Left kidney (tissue), 2 donors: ENCODE measurements around the gene RPS5. TPM values are rescaled to one million over a fixed set of nuclear protein-coding genes. Genes with fewer than 3 reads are reported as not detected.
"Not testable (repeated sequence)": the region's sequence is repeated elsewhere in the genome, so short reads cannot be mapped to it uniquely, and the experiment has no call there.

Source experiments
- DNase-seq: peaks from one replicate; pipeline ENCODE4 v3.0.0-alpha.2; 2013
- polyA plus RNA-seq: library from polyadenylated mRNA; unstranded; fragments of 120-200 nt; gene quantifications from one replicate; pipeline ENCODE4 v1.2.1, GENCODE V29; 2013; ENCODE audit not compliant: insufficient read length

The RPS5 gene
- polyA plus RNA-seq, 1 donor: 819 TPM

DNA sequence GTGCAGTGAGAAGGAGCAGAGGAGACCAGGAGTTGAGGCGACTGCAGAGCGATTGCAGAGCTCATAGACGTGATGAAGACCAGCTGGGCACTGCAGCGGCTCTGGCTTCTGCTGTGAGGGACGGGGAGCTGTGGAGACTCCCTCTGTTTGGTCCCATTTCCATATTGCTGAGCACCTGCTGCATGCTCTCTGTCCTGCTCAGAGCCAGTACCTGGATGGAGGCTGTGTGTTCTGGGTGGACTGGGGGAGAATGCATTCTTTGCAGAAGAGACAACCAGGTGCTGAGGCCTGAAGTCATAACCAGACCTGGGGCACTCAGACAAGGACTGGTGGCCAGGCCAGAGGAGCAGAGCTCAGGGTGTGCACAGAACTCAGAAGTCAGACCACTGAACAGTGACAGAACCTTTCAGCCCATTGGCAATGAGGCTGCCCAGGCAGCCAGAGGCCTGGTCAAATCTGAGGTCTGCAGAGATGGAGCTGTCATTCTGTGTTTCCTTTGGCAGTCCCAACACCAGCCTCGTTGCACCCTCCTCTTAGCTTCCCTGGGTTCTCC, 32.5 kb upstream of the RPS5 start:
- no peak for DNase-seq

DNA sequence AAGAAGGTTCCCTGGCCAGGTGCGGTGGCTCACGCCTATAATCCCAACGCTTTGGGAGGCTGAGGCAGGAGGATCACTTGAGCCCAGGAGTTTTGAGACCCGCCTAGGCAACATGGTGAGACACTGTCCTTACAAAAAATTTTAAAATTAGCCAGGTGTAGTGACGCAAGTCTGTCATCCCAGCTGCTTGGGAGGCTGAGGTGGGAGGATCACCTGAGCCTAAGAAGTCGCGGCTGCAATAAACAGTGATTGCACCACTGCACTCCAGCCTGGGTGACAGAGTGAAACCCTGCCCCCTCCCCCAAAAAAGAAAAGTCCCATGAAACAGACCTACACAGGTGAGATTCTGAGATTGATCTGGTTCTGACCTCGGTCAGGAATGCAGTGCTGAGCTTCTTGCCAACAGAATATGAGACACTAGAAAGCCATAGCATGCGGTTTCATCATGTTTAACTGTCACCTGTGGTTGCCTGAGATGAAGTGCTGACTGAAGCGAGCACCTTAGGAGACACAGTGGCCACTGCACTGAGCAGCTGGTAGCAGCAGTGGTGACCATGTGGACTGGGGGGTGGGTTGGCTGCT, 31.8 kb upstream of the RPS5 start:
- DNase-seq: no peak

GRCh38 chr19:58355908-58356765, 30.9 kb upstream of the RPS5 start:
- DNase-seq: no peak

DNA sequence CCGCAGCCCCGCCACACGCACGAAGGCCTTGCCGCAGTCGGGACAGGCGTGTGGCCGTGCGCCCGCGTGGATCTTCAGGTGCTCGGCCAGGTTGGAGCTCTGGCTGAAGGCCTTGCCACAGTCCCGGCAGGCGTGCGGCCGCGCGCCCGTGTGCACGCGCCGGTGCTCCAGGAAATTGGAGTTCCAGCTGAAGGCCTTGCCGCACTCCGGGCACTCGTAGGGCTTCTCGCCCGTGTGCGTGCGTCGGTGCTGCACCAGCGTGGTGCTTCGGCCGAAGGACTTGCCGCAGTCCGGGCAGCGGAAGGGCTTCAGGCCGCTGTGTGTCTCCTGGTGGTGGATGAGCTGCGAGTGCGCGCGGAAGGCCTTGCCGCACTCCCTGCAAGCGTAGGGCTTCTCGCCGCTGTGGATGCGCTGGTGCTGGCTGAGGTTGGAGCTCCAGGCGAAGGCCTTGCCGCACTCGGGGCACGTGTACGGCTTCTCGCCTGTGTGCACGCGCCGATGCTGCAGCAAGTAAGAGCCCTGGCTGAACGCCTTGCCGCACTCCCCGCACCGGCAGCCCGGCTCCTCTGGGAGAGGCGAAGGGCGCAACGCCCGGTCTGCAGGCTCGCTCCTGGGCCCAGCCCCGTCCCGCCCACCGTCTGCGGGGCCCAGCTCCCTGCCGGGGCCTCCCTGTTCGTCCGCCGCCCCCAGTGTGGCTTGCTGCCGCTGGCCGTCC, 30.1 kb upstream of the RPS5 start:
- no peak for DNase-seq

- DNase-seq: no peak
Measured at GRCh38 chr19:58357481-58358145, 29.5 kb upstream of the RPS5 start.

GRCh38 chr19:58361900-58362271, 25.2 kb upstream of the RPS5 start:
- DNase-seq: no peak

GRCh38 chr19:58362272-58362994, 24.6 kb upstream of the RPS5 start, which contains the start of gene ZNF497:
Gene ZNF497, minus strand, starts transcription at chr19:58362751. Its CDS starts 5,116 bp downstream, at chr19:58357635.
- DNase-seq: peak; percentile 94

GRCh38 chr19:58364146-58364545, 22.9 kb upstream of the RPS5 start:
- DNase-seq: no peak

DNA sequence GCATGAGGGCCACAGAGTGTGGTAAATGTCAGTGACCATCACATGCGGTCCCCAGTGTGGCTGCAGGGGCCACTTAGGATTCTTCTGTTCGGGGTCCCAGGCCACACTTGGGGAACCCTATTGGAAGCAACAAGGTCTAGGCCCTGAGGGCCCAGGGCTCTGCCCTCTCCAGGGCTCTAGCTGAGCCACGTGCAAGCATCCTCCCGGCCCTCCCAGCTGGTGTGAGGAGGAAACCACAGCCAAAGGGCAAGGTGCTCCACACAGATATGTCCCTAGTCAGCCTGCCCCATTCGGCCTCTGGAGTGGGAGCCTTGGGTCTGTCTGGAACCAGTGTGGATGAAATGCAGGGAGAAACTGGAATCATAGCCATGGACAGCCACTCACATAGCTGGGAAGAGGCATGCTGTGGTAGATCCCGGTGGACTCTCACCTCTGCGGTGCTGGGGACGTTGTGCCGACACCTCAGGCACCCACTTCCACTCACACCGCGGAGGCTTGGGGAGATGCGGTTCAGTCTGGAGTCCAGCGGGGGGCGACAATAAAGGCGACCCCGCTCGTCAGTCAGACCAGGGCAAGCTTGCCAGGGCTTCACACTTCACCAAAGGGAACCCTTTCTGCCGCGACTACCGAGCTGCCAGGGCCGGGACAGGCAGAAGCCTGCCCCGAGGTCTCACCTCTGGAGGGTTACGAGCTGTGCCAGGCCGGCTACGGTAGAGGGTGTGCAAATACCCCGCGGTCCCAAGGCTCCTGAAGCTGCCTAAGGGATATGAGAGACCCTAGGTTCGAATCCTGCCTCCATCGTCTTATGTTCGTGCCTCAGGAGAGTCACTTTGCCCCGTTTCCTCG, 20.3 kb upstream of the RPS5 start:
- no peak for DNase-seq

- DNase-seq: no peak
Measured at GRCh38 chr19:58367698-58368454, 19.2 kb upstream of the RPS5 start.

DNA sequence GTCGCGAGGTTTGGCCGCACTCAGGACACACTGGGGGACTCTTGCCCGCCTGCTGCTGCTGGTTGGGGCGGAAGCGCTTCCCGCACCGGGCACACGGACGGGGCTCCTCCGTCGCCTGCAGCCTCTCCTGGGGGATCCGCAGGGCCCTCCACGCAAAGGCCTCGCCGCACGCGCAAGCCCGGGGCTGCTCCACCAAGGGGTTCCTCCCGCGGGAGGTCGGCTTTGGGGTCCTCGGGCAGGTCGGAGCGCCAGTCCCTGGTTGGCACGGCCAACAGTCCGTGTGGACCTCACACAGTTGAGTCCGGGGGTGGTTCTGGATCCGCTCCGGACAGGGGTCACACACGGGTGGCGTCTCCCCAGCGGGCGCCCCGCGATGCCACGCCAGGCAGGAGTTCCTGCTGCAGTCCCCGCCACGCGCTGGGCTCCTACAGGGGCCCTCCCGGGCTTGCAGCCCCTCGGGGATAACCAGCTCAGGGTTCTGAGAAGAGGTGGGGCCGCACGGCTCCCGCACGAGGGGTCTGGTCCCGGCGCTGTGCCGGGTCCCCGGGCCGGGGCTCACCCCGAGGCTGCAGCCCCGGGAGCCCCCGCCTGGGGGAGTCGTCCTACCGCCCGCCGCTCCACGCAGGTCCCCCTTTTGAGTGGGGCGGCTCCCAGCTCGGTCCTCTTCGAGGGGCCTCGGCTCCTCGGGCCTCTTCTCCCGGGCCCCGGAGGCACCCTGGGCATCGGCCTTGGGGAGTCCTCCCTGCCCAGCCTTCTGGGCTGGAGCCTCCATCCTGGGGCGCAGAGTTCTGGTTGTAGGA, 18.3 kb upstream of the RPS5 start:
- no peak for DNase-seq

- no peak for DNase-seq
Measured at GRCh38 chr19:58372311-58373133, 14.5 kb upstream of the RPS5 start.

DNA sequence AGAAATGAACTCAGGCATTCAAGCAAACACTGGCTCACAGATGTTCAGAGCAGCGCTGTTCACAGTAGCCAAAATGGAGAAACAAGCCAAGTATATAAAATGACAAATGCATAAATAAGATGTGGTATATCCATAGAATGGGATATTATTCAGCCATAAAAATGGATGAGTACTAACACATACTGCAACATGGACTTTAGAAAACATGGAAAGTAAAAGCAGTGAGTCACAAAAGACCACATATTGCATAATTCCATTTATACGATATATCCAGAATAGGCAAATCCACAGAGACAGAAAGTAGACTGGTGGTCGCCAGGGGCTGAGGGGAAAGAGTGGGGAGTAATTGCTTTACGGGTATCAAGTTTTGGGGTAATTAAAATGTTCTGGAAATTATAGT, 12.9 kb upstream of the RPS5 start:
- no peak for DNase-seq

- DNase-seq: not testable (repeated sequence)
Measured at GRCh38 chr19:58376724-58377123, 10.3 kb upstream of the RPS5 start.

- DNase-seq: no peak
Measured at GRCh38 chr19:58379246-58379645, 7.8 kb upstream of the RPS5 start.

DNA sequence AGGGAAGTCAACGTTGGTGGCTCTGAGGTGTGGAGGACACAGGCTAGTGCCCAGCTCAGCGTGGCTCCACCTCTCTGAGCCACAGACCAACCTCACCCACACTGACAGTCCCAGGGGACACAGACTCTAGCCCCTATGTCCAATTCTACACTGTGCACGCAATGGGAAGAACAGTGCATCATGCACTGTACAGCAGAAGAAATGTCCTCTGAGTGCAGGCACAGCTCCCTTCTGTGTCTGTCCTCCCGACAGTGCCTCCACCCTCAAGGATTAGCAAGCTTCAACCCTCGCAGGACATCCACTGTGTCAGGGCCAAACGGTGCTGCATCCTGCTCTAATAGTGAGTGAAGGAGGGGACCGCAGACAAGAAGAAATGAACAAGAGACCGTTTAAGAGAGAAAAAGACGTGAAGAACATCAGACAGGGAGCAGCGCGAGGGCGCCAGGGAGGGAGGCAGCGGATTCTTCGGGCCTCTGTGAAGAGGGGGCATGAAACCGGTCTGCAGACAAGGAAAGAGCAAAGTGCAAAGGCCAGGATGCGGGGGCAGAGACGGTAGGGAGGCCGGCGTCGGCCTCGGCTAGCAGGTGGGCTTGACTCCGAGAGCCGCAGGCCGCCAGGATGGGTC, 6.9 kb upstream of the RPS5 start:
- no peak for DNase-seq

DNA sequence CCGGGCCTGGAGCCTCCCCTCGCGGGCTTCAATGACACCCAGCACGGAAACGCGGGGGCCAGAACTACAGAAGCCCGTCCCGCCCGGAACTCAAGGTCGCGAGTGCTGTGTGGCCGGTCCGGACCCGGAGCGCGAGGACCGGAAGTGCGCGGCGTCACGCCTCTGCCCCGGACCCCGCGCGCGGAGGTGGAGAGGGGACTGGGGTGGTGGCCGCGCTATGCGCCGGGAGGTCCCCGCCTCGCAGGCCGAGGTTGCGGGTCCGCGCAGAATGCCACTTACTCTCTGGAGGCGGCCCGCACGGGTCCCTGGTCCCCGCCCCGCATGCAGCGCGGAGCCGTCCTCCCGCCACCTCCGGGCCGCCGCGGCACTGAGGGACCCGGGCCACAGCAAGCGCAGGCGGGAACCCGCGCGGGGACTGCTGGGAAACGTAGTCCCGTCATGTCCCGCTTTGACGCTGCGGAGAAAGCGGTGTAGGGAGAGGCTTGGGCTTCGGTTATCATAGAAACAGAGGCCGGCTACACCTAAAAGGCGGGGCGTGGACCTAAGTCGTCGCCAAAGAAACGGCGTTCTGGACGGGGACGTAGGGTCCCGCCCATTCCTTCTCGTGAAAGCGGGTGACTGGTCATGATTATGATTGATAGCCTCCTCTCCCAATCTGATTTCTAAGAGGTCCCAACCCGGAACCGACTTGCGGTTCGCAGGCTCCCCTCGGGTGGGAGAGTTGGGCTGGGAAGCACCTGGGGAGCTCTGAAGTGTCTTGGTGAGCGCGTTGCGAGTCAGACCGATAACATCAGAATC, 6.2 kb upstream of the RPS5 start, which contains the start of gene ZNF837:
ZNF837 (minus strand) TSS at position 369 of the 798 bp plus-strand sequence. CDS start 11,698 bp downstream, outside the sequence.
- peak; percentile 100 for DNase-seq
